GM12801 (cell line): ENCODE data around the gene LDLRAD3.

Source experiments
- CTCF ChIP-seq: IDR thresholded peaks from one replicate; pipeline ENCODE4 v1.5.1; 2011; ENCODE audit warnings: control low read depth; ENCODE audit not compliant: insufficient read length; ENCODE audit errors: extremely low read depth

LDLRAD3 gene

GRCh38 chr11:35974882-35975589 lies 31.2 kb downstream of the LDLRAD3 start:
- TF ChIP-seq CTCF = no peak

DNA sequence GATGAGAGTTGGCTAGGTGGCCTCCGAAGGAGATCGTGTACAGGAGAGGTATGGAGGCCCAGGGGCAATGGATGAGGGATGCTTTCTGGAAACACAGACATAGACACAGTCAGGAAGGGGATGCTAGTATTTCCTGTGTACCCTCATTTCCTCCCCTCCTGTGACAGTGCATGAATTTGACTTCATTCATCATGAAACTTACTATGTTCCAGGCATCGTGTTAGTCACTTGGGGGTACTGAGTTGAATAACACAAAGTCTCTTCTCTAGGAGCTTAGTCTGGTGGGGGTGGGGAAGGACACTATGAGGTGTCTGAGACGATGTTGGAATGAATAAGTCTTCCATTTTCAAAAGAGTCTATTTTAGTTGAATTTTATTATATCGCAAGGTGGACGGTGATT lies 32.6 kb downstream of the LDLRAD3 start:
- TF ChIP-seq CTCF = no peak

GRCh38 chr11:35978183-35978582 lies 34.3 kb downstream of the LDLRAD3 start:
- no peak for TF ChIP-seq CTCF

DNA sequence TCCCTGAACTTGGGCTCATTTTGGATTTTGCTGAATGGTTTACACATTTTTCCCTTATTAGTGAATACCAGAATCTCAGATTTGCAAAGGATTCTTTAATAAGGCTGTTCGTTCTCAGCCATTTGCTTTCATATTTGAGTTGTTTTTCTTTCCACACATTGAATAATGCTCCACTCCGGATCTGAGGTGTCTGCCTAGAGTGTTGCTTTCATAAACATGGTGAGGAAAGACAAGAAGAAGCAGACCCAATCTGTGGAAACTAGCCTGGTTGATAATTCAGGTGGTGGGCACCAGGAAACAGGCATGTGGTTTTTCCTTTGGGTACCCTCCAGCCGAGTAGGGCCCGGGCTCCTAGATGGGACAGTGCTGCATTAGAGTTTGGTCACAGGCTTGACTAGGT lies 35.0 kb downstream of the LDLRAD3 start:
- no peak for TF ChIP-seq CTCF

- no peak for TF ChIP-seq CTCF
Observed at GRCh38 chr11:35980686-35981390, 37.0 kb downstream of the LDLRAD3 start.

DNA sequence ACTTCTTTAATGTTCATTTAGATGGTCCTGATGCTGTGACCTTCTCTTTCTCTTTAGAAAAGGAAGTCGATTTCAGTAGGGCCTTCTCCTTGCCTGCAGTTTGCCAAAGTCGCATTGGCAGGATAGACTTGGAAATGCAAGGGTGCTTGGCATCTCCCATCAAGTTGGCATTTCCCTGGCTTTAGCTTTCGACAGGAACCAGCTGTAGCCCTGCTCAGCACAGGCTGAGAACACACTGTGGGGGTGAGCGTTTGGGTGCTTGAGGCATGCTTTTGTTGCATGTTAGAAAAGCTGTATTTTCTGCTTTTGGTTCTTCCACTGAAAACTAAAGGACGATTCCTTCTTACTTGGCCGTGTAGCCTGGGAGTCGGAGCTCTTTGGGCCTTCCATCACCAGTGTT lies 37.7 kb downstream of the LDLRAD3 start:
- no peak for TF ChIP-seq CTCF

DNA sequence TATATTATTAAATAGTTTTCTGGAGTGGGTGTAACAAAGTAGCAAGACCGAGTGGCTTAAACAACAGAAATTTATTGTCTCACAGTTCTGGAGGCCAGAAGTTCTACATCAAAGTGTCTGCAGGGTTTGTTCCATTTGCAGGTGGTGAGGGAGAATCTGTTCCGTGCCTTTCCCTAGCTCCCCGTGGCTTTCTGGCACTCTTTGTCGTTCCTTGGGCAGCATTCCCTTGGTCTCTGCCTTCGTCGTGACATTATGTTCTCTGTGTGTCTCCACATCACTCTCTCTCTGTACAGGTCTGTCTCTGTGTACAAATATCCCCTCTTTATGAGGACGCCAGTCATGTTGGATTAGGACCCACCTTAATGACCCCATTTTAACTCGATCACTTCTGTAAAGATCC lies 38.2 kb downstream of the LDLRAD3 start:
- TF ChIP-seq CTCF = no peak
